Activated B cell treated with CpG ODN at 0.5 μM for 24 hours (primary cell): ENCODE results near the gene MADD. TPM values are rescaled to one million over a fixed set of nuclear protein-coding genes. Genes with fewer than 3 reads are reported as not detected.

ENCODE experiments used
- ATAC-seq: fragments of 200-7000 bp; cut with Tn5 transposase; one replicate; pipeline ENCODE4 v1.10.0; 2021; ENCODE audit warnings: low read depth, mild to moderate bottlenecking, moderate library complexity
- CTCF ChIA-PET: fragments of 350-600 bp; sonication (Branson Sonifier 250); formaldehyde crosslinking; loops from one replicate; lab custom pipeline; 2021; ENCODE audit warnings: antibody characterized with exemption; lab: Charles Lee
- POLR2A ChIA-PET: fragments of 350-600 bp; sonication (Branson Sonifier 250); formaldehyde crosslinking; loops from one replicate; lab custom pipeline; 2021; ENCODE audit warnings: antibody characterized with exemption; lab: Charles Lee
- DNase-seq: peaks from one replicate; pipeline ENCODE4 v3.0.0; 2022
- H3K27ac Mint-ChIP-seq: one replicate; pipeline ENCODE4 v1.8.0; 2020; ENCODE audit warnings: mixed read lengths
- H3K27me3 Mint-ChIP-seq: one replicate; pipeline ENCODE4 v1.8.0; 2021; ENCODE audit warnings: mixed read lengths
- H3K36me3 Mint-ChIP-seq: one replicate; pipeline ENCODE4 v1.8.0; 2021; ENCODE audit warnings: low read depth, mixed read lengths
- H3K4me1 Mint-ChIP-seq: one replicate; pipeline ENCODE4 v1.8.0; 2021; ENCODE audit warnings: mixed read lengths
- H3K4me3 Mint-ChIP-seq: one replicate; pipeline ENCODE4 v1.8.0; 2020; ENCODE audit warnings: mild to moderate bottlenecking, mixed read lengths
- H3K9me3 Mint-ChIP-seq: one replicate; pipeline ENCODE4 v1.8.0; 2020; ENCODE audit warnings: mixed read lengths
- CTCF ChIP-seq: fragments of 200-600 bp; IDR thresholded peaks from one replicate; pipeline ENCODE4 v1.8.0; 2022; ENCODE audit warnings: antibody characterized with exemption, mild to moderate bottlenecking
- intact Hi-C: fragments of 100-400 bp; cut with micrococcal nuclease; formaldehyde crosslinking; loops from one replicate; pipeline ENCODE4 v1.15.1; 2024
- total RNA-seq: library from RNA; stranded (reverse); gene quantifications from 2 replicates; pipeline ENCODE4 v1.2.3, GENCODE V29; 2022

Gene MADD
- total RNA-seq, 1 donor from 2014 or later, result 86.9 TPM

DNA sequence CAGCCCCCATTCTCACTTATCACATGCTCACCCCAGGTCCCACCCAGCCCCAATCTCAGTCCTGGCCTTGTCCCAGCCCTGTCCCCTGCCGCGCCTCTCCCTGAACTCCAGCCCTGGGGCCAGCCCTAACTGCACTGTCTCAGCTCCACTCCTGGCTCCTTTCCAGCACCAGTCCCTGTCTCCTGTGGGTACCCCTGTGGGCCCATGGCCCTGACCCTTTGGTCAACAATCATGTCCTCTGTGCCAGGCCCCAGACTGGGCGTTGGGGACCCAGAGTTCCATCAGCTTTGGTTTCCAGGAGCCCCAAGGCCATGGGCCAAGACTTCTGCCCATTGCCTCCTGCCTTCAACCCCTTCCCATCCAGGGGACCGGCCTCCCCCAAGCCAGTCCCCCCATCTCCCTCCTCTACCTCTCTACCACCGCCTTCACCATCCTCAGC, 107.7 kb downstream of the MADD start:
- H3K4me3 Mint-ChIP-seq, result peak overlapping the region; percentile 94
- H3K27me3 Mint-ChIP-seq, result no peaks in the 10 kb centered on the region
- H3K36me3 Mint-ChIP-seq, result peaks cover 40% of the 10 kb centered on the region
- no peak for TF ChIP-seq CTCF
- ATAC-seq (peak; percentile 6), DNase-seq (no peak)
- peaks cover 45% of the 10 kb centered on the region for H3K4me1 Mint-ChIP-seq
- ChIA-PET CTCF (interaction anchor here (1.3 to 1.7 kb wide), 2 partner anchors 16 to 34 kb away, joined by 6 to 11 read pairs; no protein-coding TSS in a partner anchor), POLR2A (interaction anchor here (0.6 to 3.9 kb wide), 12 partner anchors 14 to 1063 kb away, joined by 3 to 106 read pairs (median 6); partner anchors contain the start of genes DDB2, PSMC3 and SLC39A13)
- no peaks in the 10 kb centered on the region for H3K9me3 Mint-ChIP-seq
- H3K27ac Mint-ChIP-seq, result no peak overlapping the region
- intact Hi-C loops, result loop anchor here (1.0 to 5.0 kb wide), 7 partner anchors 17 to 476 kb away; partner anchors contain the start of genes CELF1, PSMC3 and SLC39A13

DNA sequence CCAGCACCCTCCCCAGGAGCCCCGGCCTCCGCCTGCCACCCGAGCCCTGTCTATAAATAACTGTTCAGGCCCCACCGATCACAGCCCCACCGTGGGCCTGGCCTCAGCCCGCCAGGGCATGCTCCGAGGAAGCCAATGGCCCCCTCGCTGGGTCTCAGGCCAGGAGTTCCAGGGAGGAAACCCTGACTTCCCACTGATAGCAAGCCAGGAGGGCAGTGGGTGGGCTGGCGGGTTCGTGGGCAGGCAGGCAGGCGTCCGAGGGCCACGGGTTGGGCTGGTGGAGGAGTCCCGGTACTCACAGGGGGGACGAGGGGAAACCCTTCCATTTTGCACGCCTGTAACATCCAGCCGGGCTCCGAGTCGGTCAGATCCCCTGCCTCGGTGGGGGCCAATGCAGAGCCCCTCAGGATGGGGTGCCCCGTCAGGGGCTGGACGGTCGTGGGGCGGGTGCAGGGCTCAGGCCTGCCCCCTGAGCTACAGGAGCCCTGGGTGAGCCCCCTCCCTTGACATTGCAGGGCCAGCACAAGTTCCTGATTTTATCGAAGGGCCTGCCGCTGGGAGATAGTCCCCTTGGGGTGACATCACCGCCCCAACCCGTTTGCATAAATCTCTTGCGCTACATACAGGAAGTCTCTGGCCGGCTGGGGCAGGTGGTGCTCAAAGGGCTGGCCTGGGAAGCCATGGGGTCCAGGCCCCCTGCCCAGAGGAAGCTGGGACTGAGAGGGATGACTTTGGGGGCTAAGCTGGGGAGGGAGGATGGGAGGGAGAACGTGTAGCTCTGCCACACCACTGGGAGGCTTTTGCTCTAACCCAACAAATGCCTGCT, 108.3 kb downstream of the MADD start, which contains the start of gene SPI1:
SPI1 (minus strand) TSS at position 538 of the 826 bp plus-strand sequence; CDS start at position 344, 194 bp downstream.
- ChIA-PET POLR2A (interaction anchor here (0.5 to 3.9 kb wide), 16 partner anchors 13 to 1064 kb away, joined by 3 to 106 read pairs (median 5); partner anchors contain the start of genes ATG13, DDB2, HARBI1 and MTCH2), CTCF (interaction anchor here (0.9 to 1.4 kb wide), 5 partner anchors 15 to 34 kb away, joined by 4 to 8 read pairs (median 6); no protein-coding TSS in a partner anchor)
- Mint-ChIP-seq H3K36me3 (peaks cover 34% of the 10 kb centered on the region), H3K4me3 (peak within 1 kb of the TSS; percentile 94), H3K9me3 (no peaks in the 10 kb centered on the region), H3K4me1 (peaks cover 47% of the 10 kb centered on the region), H3K27me3 (no peaks in the 10 kb centered on the region), H3K27ac (no peak within 1 kb of the TSS)
- DNase-seq, result peak; percentile 67
- no peak for TF ChIP-seq CTCF
- intact Hi-C loops, result loop anchor here (1.0 to 5.0 kb wide), 7 partner anchors 16 to 475 kb away; partner anchors contain the start of genes CELF1, PSMC3 and SLC39A13
- peak; percentile 87 for ATAC-seq

DNA sequence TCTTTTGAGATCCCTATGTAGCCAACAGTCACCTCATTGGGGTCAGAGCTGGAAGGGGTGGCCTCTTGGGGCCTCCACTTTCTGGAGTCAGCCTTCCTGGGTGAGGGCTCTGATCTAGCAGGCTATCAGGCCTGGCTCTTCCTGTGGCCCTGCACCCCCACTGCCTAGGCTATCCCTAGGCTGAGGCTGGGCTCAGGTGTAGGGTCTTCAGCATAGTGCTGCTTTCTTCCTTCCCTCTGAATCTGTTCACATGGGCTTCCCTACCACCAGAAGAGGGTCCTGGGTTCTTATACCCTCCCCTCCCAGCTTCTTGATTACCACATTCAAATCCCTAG, 108.9 kb downstream of the MADD start:
- intact Hi-C loops, result loop anchor here (1.0 to 5.0 kb wide), 7 partner anchors 15 to 474 kb away; partner anchors contain the start of genes CELF1, PSMC3 and SLC39A13
- no peaks in the 10 kb centered on the region for H3K9me3 Mint-ChIP-seq
- no peak for ATAC-seq
- peak overlapping the region; percentile 94 for H3K4me3 Mint-ChIP-seq
- H3K4me1 Mint-ChIP-seq, result peaks cover 46% of the 10 kb centered on the region
- ChIA-PET POLR2A (interaction anchor here (0.5 to 3.9 kb wide), 14 partner anchors 13 to 762 kb away, joined by 3 to 106 read pairs (median 6); partner anchors contain the start of genes ATG13, DDB2, HARBI1 and MTCH2), CTCF (interaction anchor here (0.9 to 1.4 kb wide), 5 partner anchors 15 to 33 kb away, joined by 4 to 8 read pairs (median 6); no protein-coding TSS in a partner anchor)
- no peak for TF ChIP-seq CTCF
- H3K36me3 Mint-ChIP-seq, result peaks cover 29% of the 10 kb centered on the region
- no peaks in the 10 kb centered on the region for H3K27me3 Mint-ChIP-seq
- H3K27ac Mint-ChIP-seq, result no peak overlapping the region
- DNase-seq, result no peak

- Mint-ChIP-seq H3K27ac (no peak overlapping the region), H3K4me3 (no peak overlapping the region), H3K27me3 (no peaks in the 10 kb centered on the region), H3K4me1 (peaks cover 41% of the 10 kb centered on the region), H3K9me3 (no peaks in the 10 kb centered on the region), H3K36me3 (peaks cover 26% of the 10 kb centered on the region)
- DNase-seq (no peak), ATAC-seq (no peak)
- intact Hi-C loops, result loop anchor here (5.0 kb wide), 1 partner anchor 173 kb away; the partner anchor contains the start of gene CELF1
- ChIA-PET POLR2A (interaction anchor here (0.5 to 3.9 kb wide), 8 partner anchors 12 to 762 kb away, joined by 3 to 106 read pairs (median 8); partner anchors contain the start of genes ATG13, HARBI1, PSMC3 and SLC39A13), CTCF (interaction anchor here (1.3 to 1.4 kb wide), 2 partner anchors 20 to 26 kb away, joined by 5 to 6 read pairs; no protein-coding TSS in a partner anchor)
- no peak for TF ChIP-seq CTCF
These were observed 109.4 kb downstream of the MADD start for GRCh38 chr11:47379317-47379716.

Other genes with a start within 250 kb of the MADD start
- gene ARFGAP2, start 93.3 kb upstream of the MADD start, total RNA-seq, result 145 and 176 TPM in 2 replicates
- gene PACSIN3, start 83.7 kb upstream of the MADD start, total RNA-seq, result 1.5 TPM in 2 replicates
- gene DDB2, start 55.2 kb upstream of the MADD start, total RNA-seq, result 95.1 and 98.0 TPM in 2 replicates
- gene ACP2, start 21.3 kb upstream of the MADD start, total RNA-seq, result 18.7 and 22.5 TPM in 2 replicates
- gene NR1H3, start 12.1 kb upstream of the MADD start, total RNA-seq, result 3.9 and 4.9 TPM in 2 replicates
- 0.46 and 0.69 TPM in 2 replicates for gene MYBPC3, start 82.6 kb downstream of the MADD start, total RNA-seq
- 63.9 and 68.8 TPM in 2 replicates for gene SPI1, start 108.4 kb downstream of the MADD start, total RNA-seq
- 27.5 and 28.2 TPM in 2 replicates for gene SLC39A13, start 138.5 kb downstream of the MADD start, total RNA-seq
- 101 and 126 TPM in 2 replicates for gene PSMC3, start 156.3 kb downstream of the MADD start, total RNA-seq
- 1.1 and 3.5 TPM in 2 replicates for gene RAPSN, start 179.0 kb downstream of the MADD start, total RNA-seq